ENCODE results near the gene ARHGAP25. TPM values are rescaled to one million over a fixed set of nuclear protein-coding genes. Genes with fewer than 3 reads are reported as not detected.

Gene ARHGAP25, protein sequence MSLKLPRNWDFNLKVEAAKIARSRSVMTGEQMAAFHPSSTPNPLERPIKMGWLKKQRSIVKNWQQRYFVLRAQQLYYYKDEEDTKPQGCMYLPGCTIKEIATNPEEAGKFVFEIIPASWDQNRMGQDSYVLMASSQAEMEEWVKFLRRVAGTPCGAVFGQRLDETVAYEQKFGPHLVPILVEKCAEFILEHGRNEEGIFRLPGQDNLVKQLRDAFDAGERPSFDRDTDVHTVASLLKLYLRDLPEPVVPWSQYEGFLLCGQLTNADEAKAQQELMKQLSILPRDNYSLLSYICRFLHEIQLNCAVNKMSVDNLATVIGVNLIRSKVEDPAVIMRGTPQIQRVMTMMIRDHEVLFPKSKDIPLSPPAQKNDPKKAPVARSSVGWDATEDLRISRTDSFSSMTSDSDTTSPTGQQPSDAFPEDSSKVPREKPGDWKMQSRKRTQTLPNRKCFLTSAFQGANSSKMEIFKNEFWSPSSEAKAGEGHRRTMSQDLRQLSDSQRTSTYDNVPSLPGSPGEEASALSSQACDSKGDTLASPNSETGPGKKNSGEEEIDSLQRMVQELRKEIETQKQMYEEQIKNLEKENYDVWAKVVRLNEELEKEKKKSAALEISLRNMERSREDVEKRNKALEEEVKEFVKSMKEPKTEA
- total RNA-seq: 1.4 and 2.2 TPM in 2 replicates

DNA sequence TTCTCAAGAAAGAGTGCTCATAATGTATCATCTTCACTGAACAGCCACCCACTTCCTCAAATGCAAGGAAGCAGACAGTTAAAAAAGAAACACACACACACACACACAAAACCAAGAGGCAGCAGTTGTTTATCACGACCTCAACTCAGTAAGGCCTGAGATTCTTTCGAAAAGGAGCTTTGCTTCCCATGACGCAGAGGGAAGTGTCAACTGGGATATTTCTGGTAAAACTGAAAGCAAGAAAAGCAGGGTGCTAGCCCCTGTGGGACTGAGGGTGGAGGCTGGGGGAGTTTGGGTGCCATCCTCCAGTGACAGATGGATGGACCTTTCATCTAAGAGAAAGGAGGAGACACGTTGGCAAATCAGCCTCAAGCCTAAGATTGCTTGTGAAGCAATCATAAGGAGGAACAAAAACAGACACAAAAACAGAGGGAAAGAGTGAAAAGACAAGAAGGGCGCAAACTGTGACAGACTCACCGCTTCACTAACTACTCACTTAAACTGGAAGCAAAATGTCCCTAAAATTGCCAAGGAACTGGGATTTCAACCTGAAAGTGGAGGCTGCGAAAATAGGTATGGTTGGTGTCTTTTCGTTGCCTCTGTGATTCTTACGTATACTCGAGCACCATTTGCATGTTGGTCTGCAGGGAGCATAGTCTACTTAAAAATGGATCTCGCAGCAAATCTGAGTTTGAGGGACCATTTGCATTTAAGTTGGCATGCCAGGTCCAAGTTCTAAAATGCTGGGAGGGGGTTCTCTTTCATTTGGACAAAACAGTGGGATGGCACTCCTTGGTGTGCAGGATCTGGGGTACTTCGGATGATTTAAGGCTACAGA, at the start of gene ARHGAP25:
ARHGAP25 (plus strand) TSS at position 124 of the 838 bp plus-strand sequence; CDS start at position 513, 389 bp downstream.

GRCh38 chr2:68871159-68871764, 136.7 kb downstream of the ARHGAP25 start, which contains the start of gene BMP10:
BMP10 (minus strand) TSS chr2:68871397; CDS start chr2:68871358, 39 bp downstream.

Other genes with a start within 250 kb of the ARHGAP25 start
- 0.08 and 0.13 TPM in 2 replicates for gene PROKR1, start 91.2 kb upstream of the ARHGAP25 start, total RNA-seq
- not detected in 2 replicates for gene BMP10, start 136.6 kb downstream of the ARHGAP25 start, total RNA-seq
- gene GKN2, start 218.1 kb downstream of the ARHGAP25 start, total RNA-seq: not detected in 2 replicates
- not detected in 2 replicates for gene GKN1, start 239.8 kb downstream of the ARHGAP25 start, total RNA-seq

All from epithelial cell of alveolus of lung (primary cell).